Gastrocnemius medialis (tissue), 4 donors: Measurements from ENCODE around the gene HMX2.

Experiments
- POLR2A ChIP-seq, 2 donors: fragments of 450-650 bp; IDR thresholded peaks; one replicate each; pipeline ENCODE4 v1.6.1; 2017; ENCODE audit warnings: antibody characterized with exemption in 2 of 2, mild to moderate bottlenecking in 2 of 2, moderate library complexity in 2 of 2
- TF ChIP-seq, protein P1 (sequence below), 5 experiments: fragments of 450-650 bp in 3 of 5; fragments of 200-600 bp in 2 of 5; sonication (generic) in 2 of 5; IDR thresholded peaks in 4 of 5; conservative IDR thresholded peaks in 1 of 5; 1 replicate in 4 of 5; 2 replicates in 1 of 5; pipeline ENCODE4 v1.5.1; 2016 to 2019; ENCODE audit warnings: antibody characterized with exemption in 5 of 5, mild to moderate bottlenecking in 3 of 5, moderate library complexity in 3 of 5

DNA sequence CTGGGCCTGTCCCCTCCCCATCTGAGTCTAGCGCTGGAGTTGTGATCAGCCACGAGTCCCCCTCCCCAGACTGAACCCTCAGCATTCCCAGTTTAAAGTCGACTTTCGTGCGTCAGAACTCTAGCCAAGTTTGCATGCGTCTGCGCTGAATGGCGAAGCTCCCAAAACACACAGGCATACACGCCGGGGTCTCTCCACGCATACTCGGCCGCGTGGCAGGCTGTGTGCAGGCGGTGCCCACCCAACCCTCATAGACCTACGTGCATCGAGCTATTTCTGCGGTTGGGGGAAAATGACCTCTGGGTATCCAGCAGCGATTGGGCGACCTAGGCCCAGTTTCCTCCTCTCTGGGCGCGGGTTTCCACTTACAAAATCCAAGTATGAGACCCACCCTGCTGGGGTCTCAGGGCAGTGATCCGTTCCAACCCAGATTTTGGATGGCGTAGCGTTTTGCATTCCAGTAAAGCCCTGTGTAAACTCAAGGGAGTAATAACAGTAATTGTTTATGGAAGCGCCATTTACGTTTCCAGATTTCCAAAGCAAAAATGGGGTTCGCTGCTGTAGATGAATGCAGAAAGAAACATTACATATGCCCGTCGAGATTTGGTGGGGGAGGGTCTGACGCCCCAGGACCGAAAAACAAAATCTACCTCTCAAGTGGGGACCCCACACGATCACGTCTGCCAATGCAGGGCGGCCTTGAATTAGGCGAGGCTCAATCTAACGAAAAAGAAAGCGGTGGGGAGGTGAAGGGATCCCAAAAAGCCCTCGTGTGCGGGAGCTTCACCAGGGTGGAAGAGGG lies 14.2 kb upstream of the HMX2 start:
- TF ChIP-seq, protein P1, sequence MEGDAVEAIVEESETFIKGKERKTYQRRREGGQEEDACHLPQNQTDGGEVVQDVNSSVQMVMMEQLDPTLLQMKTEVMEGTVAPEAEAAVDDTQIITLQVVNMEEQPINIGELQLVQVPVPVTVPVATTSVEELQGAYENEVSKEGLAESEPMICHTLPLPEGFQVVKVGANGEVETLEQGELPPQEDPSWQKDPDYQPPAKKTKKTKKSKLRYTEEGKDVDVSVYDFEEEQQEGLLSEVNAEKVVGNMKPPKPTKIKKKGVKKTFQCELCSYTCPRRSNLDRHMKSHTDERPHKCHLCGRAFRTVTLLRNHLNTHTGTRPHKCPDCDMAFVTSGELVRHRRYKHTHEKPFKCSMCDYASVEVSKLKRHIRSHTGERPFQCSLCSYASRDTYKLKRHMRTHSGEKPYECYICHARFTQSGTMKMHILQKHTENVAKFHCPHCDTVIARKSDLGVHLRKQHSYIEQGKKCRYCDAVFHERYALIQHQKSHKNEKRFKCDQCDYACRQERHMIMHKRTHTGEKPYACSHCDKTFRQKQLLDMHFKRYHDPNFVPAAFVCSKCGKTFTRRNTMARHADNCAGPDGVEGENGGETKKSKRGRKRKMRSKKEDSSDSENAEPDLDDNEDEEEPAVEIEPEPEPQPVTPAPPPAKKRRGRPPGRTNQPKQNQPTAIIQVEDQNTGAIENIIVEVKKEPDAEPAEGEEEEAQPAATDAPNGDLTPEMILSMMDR (IDR thresholded peaks at IDR 0.05 in 4 of 5, conservative IDR thresholded peaks at IDR 0.05 in 1 of 5) = no peak
- no peak for TF ChIP-seq POLR2A (IDR thresholded peaks at IDR 0.05)
